HG03460 (cell line): Measurements from ENCODE around the gene RSPH9.
"Not testable (repeated sequence)": the region's sequence is repeated elsewhere in the genome, so short reads cannot be mapped to it uniquely, and the experiment has no call there.

ENCODE experiments used
- ATAC-seq: cut with Tn5 transposase; IDR thresholded peaks from one replicate; pipeline ENCODE4 v1.9.1; 2021; ENCODE audit not compliant: unreplicated experiment

Gene RSPH9

GRCh38 chr6:43628393-43629103 is 16.3 kb upstream of the RSPH9 start:
- ATAC-seq, result peak; percentile 26

DNA sequence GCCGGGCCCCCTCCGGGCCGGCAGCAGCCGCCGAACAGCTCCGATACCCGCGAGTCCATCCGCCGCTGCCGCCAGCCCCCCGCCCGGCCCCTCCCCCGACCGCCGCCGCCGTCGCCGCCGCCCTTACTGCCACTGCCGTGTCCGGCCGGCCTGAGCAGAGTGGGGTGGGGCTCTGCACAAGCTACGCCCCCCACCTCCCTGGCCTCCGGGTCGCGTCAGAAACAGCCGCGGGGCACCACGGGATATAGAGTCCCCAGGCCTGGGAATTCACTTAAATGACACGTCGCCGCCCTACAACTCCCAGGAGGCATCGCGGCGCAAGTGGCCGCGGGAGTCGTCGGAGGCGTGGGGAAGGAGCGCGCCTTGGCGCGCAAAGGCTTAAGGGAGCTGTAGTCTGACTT is 15.7 kb upstream of the RSPH9 start, which contains the start of gene GTPBP2:
Gene GTPBP2 (minus strand): TSS at position 161 of the 401 bp plus-strand sequence. CDS start 102 bp downstream, at position 59.
- peak; percentile 78 for ATAC-seq

GRCh38 chr6:43629505-43630300 is 15.1 kb upstream of the RSPH9 start:
- peak; percentile 63 for ATAC-seq

DNA sequence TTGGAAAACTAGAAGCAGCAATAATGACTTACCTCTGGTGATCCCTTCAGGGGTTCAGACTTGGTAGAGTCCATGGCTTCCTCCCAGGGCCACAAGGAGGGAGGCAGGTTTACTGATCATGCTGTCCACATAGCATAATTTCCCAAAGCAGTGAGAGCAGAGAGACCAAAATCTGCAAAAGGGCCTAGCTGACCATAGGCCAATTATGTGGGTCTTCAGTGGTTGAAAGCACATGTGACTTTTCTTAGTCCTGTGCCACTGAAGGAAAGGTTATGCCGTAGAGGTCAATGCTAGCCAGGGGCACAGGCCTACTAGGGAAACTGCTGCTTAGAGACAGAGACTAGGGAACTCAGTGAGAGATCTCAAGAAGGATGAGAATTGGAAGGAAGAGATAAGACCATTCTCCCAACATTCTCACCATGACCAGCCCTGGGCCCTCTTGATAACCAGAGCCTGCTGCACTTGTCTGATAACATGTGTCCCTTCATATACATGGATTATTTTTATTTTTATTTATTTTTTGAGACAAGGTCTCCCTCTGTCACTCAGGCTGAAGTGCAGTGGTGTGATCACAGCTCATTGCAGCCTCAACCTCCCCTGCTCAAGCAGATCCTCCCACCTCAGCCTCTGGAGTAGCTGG is 13.7 kb upstream of the RSPH9 start:
- no peak for ATAC-seq

- not testable (repeated sequence) for ATAC-seq
Observed at GRCh38 chr6:43633002-43633401, 11.8 kb upstream of the RSPH9 start.

DNA sequence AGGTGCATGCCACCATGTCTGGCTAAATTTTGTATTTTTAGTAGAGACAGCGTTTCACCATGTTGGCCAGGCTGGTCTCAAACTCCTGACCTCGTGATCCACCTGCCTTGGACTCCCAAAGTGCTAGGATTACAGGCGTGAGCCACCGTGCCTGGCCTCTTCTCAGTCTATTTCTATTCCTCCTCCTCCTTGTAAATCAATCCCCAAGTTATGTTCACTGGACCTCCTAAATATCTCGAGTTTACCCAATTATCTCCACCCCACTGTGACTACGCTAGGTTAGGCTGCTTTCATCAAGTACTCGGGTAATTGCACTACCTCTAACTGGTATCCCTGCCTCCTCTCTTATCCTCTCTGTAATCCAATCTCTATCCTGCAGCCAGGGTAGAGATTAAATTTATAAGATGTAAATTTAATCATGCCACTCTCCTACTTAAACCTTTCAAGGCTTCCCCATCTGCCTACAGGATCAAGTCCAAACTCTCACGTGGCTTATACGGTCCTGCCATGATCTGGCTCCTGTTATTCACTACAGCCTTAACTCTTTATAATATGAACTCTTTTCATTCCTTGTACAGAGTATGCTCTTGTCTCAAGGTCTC is 10.0 kb upstream of the RSPH9 start:
- no peak for ATAC-seq

DNA sequence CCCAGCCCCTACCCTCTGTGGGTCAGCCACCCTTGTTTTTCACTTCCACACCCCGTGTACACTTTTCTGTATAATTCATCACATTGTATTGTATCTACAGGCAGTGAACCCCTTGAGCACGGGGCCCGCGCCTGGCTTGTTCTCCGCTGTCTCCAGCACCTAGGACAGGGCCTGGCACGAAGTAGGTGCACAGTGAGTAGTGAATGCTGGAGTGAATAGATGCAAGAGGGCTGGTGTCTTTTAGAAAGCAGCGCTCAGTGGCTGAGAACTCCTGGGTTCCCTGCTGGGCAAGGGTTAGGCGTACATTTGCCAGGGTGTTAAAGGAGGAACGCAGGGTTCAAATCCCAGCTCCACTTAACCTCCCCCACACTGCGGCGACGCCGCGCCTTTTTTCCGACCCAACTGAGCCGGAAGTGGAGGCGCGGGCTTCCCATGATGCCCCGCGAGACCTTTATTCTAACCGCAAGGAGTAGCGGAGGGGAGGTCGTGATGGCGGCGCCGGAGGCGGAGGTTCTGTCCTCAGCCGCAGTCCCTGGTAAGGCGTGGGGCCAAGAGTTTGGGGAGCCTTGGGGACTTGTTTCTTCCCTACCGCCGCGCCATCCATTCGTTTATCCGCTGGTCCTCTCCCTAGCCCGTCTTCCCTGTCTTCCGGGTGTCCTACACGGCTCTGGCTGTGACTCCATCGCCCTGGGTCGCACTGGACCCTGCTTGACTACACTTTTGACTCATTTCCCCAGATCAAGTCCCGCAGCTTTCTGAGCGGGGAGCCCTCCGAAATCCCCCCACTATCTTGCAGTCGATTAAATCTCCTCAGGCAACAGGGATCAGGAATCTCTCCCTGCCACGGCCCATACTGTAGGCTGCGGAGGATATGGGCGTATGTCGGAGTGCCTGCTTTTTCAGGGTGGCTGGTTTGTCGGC is 9.2 kb upstream of the RSPH9 start, which contains the start of gene MAD2L1BP:
Gene MAD2L1BP (plus strand): TSS at position 454 of the 921 bp plus-strand sequence. CDS start 36 bp downstream, at position 490.
- ATAC-seq, result peak; percentile 91

DNA sequence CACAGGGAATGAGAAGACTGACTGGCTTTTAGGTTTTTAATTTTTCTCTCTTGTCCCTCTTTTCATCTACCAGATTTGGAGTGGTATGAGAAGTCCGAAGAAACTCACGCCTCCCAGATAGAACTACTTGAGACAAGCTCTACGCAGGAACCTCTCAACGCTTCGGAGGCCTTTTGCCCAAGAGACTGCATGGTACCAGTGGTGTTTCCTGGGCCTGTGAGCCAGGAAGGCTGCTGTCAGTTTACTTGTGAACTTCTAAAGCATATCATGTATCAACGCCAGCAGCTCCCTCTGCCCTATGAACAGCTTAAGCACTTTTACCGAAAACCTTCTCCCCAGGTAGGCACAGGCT is 8.6 kb upstream of the RSPH9 start:
- ATAC-seq, result peak; percentile 13

DNA sequence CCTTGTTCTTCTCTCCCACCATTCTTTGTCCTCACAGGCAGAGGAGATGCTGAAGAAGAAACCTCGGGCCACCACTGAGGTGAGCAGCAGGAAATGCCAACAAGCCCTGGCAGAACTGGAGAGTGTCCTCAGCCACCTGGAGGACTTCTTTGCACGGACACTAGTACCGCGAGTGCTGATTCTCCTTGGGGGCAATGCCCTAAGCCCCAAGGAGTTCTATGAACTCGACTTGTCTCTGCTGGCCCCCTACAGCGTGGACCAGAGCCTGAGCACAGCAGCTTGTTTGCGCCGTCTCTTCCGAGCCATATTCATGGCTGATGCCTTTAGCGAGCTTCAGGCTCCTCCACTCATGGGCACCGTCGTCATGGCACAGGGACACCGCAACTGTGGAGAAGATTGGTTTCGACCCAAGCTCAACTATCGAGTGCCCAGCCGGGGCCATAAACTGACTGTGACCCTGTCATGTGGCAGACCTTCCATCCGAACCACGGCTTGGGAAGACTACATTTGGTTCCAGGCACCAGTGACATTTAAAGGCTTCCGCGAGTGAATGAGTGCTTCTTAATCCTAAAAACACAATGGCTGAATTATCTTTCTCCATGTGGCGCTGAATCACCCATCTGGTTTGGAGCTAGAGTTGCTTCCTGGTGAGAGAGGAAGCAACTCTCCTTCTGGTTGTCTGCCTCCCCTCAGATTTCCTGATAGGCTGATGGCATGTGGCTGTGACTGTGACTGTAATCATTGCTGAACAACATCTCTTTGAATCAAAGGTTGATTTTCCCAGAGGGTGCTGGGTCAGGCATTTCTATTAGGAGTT is 4.6 kb upstream of the RSPH9 start:
- ATAC-seq, result no peak

GRCh38 chr6:43645613-43645964 is 753 bp downstream of the RSPH9 start:
- ATAC-seq, result no peak

DNA sequence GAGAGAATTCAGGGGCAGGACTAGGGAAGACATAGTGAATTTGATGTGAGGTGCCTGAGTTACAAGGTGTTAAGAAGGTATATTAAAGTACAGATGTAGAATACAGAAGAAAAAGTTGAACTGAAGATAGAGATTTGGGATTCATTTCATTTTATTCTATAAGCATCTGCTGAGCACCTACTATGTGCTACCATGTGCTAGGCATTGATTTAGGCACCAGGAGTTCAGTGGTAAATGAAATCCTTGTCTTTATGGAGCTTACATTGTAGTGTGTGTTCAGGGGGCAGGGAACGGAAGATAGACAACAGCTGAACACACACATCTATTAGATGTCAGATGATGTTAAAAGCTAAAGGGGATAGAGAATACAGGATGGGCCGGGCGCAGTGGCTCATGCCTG is 2.8 kb downstream of the RSPH9 start:
- ATAC-seq, result no peak

DNA sequence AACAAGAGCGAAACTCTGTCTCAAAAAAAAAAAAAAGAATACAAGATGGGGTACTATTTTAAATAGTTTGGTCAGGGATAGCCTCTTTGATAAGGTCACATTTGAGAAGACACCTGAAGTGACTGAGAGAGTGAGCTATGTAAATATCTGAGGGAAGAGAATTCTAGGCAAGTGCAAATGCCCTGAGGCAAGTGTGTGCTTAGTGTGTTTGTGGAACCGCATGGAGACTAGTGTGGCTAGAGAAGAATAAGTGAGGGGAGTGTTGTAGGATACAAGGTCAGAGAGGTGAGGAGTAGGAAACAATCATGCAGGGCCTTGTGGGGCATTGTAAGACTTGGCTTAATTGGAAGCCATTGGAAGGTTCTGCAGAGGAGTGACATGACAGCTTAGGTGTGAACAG is 3.4 kb downstream of the RSPH9 start:
- no peak for ATAC-seq

DNA sequence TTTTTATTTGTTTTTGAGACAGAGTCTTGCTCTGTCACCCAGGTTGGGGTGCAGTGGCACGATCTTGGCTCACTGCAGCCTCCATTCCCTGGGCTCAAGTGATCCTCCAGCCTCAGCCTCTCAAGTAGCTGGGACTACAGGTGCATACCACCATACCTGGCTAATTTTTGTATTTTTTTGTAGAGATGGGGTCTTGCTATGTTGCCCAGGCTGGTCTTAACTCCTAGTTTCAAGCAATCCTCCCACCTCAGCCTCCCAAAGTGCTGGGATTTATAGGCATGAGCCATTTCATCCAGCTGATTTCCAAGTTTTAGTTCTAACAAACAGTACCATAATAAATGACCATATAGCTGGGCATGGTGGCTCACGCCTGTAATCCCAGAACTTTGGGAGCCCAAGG is 8.0 kb downstream of the RSPH9 start:
- not testable (repeated sequence) for ATAC-seq

DNA sequence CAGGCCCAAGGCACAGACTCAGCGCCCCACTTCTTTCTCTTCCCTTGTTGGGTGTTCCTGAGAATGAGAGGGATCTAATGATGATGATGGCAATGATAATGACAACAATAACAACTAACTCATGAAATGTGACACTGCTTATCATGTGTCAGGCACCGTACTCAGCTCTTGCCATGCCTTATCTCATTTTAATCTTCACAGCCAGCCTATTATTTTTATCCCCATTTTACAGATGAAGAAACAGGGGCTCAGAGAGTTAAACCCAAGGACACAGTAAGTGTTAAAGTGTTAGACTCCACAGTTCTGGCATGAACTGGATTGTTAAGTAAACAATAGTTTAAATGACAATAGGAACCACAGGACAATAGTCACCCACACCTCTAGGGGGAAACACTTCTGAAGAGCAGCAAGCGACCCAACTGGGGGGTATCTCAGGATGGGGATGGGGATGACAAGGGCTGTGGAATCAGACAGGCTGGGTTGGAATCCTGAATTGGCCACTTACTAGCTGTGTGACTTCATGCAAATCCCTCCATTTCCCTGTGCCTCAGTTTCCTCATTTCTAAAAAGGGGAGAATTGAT is 12.5 kb downstream of the RSPH9 start:
- ATAC-seq, result no peak

GRCh38 chr6:43658161-43658560 is 13.3 kb downstream of the RSPH9 start:
- no peak for ATAC-seq

- not testable (repeated sequence) for ATAC-seq
Observed at GRCh38 chr6:43662948-43663347, 18.1 kb downstream of the RSPH9 start.

GRCh38 chr6:43665376-43665775 is 20.5 kb downstream of the RSPH9 start:
- no peak for ATAC-seq

DNA sequence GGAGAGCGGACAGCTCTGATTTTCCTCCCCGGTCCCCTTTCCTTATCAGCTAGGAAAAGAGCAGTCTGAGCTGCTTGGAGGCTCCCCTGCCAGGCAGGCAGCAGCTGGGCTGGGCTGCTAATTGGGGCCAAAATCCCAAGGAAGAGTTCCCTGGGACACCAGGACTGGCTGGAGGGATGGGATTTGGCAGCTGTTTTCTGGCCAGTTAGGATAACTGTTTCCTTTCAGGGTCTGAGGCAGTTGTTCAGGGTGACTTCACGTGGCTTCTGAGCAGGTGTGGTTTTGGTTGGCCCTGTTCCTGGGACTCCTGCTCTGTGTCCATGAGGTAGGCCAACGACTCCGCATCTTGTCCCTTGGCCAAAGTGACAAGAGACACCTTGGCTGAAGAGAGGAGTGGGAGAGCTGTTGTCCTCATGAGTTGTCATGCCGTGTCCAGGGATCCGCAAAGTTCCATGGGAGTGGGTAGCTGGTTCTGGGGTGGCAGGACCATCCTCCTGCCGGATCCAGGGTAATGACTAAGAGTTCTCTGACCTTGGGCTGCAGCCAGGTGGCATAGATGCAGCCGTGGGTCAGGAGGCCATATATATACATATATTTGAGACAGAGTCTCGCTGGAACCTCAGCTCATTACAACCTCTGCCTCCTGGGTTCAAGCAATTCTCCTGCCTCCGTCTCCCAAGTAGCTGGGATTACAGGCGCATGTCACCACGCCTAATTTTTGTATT is 21.5 kb downstream of the RSPH9 start:
- ATAC-seq, result no peak
